ENCODE data around the gene NRXN3.

Gene NRXN3

DNA sequence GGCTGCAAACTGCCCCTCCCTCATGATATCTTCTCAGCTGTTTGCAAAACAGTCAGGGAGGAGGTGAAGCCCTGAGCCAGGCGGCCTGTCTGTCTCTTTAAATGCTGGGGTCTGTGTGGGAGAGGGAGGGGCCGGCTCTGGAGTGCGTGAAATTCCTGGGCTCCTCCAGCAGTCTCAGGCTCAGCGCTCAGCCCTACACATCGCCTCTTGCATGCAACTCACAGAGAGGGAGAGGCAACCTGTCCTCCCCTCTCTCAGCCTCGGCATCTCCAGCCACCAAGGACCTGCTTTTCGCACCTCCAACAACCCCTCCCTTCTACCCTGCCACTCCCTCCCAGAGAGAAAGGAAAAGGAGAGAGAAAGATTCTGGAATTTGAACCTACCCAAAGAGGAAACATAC, at the start of gene NRXN3:
NRXN3 (plus strand) TSS at position 171 of the 400 bp plus-strand sequence. CDS start 72,721 bp downstream, outside the sequence.
- DNase-seq, result peak; percentile 10 to 47

DNA sequence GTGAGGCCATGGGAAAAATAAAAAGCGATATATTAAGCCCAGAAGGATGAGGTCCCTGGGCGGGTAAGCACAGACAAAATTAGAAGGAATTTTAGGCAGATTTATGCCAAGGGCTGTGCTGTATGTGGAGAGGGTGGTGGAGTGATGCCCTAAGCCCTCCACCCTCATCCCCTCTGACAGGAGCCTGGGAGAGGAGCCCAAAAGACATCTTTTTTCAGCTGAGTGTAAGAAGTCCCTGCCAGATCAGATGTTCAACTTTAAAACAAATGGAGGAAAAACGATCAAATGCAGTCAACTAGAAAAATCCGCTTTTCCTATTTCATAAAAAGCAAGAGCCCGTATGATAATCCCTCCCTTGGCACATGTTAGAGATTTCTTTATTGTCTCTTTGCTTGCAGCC, 47.7 kb upstream of the NRXN3 start:
- no peak for DNase-seq

DNA sequence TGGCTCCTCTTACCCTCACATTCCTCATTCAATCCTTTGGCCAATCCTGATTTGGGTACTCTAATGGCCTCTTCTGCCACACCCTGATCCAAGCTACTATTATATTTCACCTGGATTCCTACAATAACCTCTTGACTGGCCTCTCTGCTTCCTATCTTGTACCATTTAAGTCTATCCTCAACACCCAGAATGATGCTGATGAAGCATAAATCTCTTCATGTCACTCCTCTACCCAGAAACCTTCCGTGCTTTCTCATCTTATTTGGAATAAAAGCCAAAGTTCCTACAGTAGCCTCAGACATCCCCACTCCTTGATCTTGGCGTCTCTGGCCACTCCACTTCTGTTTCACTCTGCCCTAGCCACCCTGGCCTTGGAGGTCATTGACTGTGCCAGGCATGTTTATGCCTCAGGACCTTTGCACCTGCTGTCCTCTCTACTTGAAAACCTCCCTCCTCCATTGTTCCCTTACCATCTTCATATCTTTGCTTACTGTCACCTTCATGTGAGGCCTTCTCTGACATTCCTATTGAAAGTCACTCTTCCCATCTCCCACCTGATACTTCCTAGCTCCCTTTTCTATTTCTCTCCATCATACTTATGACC, 46.4 kb upstream of the NRXN3 start:
- DNase-seq, result no peak

DNA sequence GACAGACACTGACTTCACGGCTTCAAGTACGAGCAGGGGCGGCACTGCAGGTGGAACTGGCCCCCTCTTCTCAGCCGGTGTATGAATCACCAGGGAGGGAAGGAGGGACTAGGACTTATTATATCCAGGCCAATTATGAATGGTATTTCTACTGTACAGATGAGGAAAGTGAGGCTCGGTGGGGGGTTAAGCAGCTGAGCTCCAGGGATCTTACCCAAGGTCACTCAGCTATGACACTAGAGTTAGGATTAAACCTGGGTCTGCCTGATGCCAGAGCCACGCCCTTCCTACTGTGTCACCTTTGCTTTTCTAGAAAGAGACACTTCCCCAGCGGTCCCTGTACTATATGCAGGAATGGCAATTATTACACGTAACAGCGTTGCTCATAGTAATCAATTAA, 42.2 kb upstream of the NRXN3 start:
- no peak for DNase-seq

DNA sequence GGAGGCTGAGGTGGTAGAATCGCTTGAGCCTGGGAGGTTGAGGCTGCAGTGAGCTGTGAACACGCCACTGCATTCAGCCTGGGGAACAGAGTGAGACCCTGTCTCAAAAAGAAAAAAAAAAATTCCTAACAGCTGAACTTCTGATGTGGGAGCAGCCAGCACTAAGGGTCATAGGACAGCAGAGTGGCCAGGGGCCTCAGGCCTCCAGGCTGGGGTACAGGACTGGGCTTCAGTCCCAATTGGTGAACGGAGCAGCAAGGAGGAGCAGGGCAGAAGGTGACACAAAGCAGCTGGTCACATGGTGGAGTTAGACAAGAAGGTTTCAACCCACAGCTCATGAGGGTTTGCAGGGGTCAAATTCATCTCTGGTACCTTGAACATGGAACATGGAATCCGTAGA, 40.8 kb upstream of the NRXN3 start:
- DNase-seq, result no peak

DNA sequence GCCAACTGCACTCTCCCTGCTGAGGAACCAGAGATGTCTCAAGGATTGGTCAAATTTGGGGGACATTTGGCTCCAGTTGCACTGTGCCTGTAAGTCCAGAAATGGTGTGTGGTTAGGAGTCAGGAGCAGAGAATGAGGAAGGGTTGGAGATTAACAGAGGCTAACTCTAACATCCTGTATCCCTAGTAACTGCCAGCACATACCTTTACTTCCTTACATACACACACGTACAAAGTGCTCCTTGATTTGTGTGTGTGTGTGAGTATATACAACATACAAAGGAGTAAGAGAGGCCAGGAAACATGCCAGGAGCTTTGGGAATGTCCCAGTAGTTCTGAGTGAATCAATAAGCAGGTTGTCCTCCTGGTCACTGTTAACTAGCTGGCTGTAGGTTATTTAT, 39.8 kb upstream of the NRXN3 start:
- no peak for DNase-seq

DNA sequence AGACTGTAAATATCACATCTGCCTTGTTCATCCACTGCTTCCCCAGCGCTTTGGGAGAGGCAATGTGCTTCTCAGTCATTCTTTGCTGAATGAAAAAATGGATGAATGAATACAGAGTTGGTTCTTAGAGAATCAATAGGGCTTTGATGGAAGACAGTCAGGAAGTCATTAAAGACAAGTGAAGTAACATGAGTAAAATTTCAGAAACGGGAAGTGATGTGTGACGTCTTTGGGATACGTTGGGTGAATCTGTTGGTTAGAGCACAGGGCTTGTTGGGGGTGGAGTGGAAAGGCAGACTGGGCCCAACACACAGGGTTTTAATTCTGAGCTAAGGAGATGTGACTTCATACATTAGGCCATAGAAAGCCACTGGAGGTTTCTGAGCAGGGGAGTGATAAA, 39.0 kb upstream of the NRXN3 start:
- DNase-seq, result no peak

DNA sequence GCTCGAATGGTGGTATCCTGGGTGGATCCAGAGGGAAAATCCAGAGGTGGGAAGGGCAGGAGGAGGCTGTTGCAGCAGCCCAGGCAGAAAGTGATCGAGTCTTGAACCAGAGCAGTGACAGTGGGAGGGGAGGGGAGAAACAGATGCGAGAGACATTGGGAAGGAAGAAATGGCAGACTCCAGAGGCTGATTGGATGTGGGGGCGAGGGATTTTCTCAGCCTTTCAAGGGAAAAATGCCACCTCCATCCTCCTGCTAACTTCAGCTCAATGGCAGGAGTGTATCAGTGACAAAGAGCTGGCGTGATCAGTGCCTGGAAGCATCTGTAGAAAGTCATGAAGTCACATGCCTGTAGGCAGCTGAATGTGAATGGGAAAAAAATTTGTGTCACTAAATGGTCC, 38.6 kb upstream of the NRXN3 start:
- peak in 1 of 2 donors; percentile 1 for DNase-seq

DNA sequence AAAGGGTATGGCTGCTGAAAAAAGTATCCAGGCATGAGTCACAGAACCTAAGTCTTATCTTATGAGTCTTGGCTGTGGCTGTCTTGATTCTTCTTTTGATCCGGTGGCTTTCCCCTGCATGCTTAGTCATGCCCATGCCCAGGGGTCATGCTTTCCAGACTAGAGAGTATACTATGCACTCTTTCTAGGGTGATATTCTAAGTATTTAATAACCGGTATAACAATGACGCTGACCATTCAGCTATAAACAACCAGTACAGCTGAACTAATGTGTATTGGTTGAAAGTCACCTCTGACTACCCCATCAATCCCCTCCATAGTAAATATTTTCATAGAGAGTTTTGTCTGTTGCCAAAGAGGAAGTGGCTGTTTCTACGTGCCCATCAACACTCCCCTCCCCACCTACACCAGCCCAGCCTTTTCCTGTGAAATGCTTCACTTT, 34.7 kb upstream of the NRXN3 start:
- no peak for DNase-seq

DNA sequence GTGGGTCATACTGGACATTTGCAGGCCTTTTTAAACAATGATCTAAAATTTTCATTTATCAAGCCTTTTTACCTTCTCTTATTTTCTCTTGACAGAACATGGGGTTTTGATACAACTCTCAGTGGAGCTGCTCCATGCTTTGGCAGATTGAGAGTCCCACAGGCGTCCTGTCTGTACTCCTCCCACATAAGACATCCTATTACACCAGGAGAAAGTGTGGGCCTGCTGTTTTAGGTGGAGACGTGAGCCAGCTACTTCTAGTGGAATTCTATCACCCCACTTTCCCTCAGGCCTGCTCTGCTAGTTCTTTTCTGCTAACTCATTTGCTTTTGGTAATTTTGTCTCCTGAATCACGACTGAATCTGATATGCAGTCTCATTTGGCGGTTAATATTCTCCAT, 33.5 kb upstream of the NRXN3 start:
- no peak for DNase-seq

DNA sequence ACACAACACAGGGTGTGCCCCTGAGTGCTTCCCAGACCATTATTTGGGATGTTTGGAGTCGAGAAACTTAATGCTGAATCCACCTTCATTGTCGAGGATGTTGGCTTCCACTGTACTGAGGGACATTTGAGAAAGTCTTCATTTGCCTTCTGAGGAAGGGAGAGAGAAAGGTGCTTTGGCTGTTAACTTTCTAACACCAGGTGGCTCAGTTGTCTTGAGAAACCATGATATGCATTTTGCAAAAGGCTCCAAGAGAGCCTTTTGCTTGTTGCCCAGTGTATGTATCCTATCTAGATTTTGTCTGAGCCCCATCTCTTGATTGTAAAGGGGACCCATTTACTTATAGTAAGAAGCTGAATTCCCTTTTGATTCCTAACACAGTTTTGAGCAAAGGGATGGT, 28.6 kb upstream of the NRXN3 start:
- DNase-seq, result no peak

DNA sequence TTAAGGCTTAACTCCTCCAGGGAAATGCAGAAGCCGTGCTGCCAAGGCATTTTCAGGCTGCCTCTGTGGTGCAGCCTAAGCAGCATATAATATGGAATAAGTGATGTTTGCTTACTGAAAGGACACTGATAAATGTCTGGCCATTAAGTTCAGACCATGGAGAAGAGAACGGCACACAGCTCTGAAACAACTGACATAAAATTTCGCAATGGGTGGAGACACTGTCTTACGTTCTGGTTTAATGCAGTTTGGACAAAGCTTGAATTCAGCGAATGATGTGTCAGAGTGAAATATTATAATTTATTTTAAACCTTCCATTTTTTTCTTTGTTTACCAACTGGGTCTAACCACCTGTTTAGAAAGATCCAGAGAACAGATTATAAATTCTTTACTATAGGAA, 27.2 kb upstream of the NRXN3 start:
- no peak for DNase-seq

DNA sequence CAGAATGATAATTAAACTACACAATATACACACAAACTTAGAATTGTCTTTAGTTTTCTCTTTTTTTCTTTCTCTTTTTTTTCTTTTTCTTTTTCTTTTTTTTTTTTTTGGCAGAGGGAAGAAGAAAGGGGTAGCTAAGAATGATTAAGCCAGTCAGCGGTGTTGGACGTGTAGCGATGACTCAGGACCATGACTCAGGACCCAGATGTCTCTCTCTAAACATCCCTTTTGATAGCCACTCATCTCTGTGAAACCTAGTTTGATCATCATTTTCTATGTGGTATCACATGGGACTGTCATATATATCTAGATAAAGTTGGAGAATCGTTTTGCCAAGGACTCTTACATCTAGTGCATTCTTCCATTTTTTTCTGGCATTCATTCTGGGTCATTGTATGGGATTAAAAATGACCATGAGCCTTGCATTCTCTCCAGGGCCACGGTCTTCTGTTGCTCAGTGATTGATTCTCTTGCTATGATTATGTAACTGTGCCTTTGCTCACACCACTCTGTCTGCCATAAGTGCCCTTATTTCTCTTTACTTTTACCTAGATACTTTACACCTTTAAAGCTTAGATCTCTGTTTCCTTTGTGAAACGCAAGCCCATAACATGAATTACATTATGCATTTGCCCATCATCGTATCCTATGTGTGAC, 26.6 kb upstream of the NRXN3 start:
- no peak for DNase-seq

DNA sequence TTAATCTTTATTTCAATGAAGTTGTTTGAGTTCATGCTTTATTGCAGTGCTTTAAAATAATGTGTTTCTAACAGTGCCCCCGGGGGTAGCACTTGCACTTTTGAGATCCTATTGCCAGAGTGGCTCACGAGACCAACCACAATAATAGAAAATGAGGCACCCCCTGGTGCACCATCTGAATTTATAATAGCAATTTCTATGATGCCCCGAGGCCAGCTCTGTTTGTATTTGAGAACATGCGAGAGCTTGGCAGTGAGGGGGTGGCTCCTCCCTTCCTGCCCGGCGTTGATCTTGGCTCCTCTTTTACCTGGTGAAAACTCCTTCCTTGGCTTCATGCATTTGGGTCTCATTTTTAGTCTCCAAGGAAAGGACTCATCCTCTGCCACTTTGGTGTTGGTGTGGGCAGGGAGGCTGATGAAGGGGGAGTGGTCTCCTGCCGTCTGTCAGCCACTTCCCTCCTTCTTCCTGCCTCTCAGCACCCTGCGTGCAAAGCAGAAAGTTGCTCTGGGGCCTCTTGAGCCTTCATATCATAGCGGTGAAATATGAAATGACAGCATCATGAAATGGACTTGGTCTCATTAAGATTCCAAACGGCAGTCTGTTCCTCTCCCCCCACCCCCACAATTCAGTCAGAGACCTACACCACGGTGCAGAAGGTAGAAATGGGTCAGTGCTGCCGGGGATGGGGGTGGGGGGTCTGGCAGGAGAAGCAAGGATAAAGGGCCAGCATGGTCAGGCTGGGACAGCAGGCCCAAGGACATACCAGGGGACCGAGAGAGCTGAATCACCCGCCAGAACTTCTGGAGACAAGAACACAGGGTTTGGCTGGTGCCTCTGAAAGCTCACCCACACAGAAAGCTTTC, 17.7 kb upstream of the NRXN3 start:
- DNase-seq, result no peak

DNA sequence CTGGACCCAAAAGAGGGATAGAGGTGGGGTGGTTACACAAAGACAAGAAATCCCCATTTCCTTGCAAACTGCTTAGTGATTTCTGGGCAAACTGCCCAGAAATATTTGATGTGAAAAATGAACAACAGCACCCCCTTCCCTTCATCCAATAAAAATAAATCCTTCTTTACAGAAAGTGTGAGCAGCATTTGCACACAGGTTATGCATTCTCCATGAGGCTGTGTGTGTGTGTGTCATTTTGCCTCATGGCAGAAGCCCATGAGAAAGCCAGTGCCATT, 17.2 kb upstream of the NRXN3 start:
- DNase-seq, result no peak

DNA sequence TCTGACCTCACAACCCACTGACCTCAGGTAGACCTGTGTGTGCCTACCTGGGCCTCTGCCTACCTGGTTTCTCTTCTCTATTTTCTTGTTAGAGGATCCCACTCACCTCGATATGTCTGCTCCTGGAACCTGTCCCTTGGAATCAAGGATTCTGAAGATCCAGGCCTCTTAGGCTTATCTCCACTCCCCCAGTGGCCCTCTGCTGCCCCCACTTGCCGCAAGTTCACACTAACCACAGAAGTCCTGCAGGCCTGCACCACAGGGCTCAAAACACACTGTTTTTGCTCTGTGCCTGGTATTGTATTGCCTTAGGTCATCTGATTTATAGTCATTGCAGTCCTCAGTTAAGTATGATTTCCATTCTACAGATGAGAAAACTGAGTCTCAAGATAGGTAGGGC, 15.3 kb upstream of the NRXN3 start:
- peak in 1 of 2 donors; percentile 12 for DNase-seq

DNA sequence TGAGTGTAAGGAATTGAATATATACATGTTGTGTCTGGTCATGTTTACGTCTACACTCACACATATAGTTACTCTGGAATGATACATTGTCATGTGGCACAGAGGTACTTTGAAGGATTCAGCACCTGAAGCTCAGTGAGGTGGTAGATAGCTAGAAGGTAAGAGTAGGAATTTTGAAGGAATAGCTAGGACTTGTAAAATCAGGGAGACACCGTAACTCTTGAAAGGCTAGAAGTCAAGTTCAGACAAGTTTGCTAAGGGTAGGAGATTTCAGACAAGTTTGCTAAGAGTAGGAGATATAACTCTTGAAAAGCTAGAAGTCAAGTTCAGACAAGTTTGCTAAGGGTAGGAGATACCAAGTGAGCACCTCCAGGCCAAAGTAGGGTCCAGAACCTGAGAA, 14.0 kb upstream of the NRXN3 start:
- DNase-seq, result no peak

DNA sequence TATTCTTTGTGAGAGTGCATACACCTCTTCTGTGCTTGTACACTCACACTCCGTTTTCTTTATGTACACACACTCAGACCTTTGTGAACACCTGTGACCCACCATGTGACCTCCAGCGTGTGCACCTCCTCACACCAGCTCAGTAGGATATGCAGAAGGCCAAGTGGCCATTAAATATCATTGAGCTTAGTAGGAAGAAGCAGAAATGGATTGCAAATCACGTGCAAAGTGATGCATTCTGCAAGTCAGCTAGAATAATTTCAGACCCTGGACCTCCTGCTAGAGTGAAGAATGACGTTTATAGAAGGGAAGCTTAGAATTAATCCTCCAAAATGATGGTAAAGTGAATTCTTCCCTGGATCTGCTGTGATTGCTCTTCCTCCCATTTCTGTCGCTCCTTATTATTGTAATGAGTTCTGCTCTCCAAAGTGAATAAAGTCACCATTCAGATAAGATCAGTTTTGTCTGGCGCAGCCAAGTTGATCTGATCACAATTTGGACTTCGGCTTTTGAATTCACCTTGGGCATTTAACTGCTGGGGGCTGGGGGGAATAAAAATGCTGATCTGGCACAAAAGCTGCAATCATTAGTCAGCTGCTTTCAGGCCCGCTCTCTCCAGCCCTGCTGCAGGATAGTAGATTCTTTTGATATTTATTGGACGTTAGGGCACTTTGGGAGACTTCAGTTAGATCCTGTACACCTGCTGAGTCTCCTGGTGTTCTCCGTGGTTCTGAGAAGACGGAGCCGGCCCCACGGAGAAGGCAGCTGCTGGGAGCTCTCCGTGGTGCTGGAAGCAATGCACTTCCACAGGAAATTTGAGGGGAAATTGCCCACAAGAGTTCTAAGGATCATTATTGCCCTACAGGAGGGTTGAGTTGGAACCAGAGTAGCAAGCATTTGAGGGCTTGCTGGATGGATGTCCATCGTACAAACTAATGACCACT, 12.4 kb upstream of the NRXN3 start:
- no peak for DNase-seq

DNA sequence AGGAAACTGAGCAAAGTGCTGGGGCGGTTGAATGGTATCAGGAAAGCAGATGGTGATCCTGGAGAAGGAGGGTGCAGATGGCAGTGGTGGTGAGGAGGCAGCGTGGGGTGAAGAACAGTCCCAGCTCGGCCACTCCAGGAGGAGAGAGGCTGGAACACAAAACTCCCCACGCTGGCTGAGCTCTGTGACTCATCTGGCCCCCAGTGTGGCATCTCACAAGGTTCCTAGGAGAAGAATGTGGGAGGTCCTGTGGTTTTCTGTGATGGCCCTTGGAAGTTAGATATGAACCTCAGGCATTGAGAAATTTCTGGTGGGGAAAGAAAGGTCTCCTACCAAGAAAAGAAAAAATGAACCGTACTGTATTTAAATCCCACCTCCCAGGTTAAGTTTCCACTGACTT, 8.0 kb upstream of the NRXN3 start:
- no peak for DNase-seq

DNA sequence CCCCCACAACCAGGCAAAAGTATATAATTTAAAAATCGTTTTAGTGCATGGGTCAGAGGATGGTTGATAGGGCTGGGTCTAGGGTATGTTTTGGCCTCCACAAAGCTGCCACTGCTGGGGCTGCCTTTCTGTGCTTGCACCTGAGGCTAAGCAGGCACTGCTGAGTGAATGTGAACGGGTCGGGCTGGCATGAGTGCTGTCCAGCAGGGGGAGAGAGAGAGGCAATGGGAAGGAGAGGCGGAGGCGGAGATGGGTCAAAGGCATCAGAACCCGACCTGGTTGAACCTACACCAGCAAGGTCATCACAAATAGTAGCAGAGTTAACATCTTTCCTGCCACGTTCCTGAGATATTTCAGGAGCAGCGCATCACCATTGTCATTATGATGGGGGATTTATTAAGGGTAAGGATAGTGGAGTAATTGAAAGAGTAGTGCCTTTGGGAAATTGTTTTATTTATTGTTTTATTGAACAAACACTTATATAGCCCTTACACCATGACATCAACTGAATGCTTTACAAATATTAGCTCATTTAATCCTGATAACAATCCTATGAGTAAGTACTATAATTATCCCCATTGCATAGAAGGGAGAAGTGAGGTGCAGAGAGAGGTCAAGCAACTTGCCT, 5.8 kb upstream of the NRXN3 start:
- DNase-seq, result no peak

DNA sequence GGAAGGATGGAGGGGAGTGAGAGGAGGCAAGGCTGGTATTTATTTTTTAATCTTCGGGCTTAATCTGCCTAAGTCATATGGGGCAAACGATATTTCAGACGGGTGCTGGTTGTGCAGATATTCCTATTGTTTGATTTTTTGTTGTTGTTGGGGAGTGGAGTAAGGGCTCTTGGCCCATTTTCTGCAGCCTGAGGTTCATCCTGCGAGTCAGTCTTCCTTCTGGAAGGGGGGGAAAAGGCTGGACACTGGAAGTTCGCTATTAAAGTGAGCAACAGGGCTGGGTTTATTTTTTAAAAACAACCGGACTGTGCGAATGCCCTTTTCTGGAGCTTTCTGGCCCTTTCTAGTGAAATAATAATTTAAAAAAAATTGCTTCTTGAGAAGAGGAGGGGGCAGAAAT, 2.3 kb downstream of the NRXN3 start:
- DNase-seq, result no peak

DNA sequence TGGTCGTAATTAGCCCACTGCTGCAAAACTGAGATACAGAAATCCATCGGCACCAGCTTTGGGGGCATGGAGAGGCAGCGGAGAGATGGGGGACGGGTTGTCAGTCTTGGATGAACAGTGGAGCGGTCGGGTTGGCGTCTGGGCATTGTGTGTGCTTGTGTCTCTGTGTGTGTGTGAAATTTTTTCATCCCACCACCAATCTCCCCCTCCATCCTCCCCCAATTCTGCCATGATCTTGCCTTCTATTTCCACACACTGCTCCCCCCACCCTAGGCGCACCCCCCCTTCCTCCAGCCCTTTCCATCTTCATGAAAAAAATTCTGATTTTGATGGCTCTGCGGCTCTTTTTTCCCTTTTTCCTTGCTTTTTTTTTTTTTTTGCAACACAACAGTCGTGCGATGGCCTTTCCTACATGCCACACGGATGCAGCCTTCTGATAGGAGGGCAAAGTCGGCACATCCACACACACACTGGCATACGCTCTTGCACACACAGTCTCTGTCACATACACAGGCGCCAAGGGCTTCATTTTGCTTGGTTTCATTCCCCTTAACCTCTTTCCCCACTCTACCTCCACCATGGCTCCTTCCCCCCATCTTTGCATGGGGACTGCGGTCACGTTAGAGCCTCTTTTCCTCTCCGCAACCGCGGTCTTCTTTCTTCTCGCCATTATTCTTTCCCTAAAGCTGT, 3.3 kb downstream of the NRXN3 start:
- no peak for DNase-seq
